MM.1S (cell line): ENCODE data around the gene GCG.

Source experiments
- CTCF ChIP-seq: fragments of 300-600 bp; sonication (generic); IDR thresholded peaks from 2 replicates; pipeline ENCODE4 v1.5.1; 2016; ENCODE audit warnings: antibody characterized with exemption, low read length, mixed read lengths
- EZH2 ChIP-seq: fragments of 300-600 bp; sonication (generic); optimal IDR thresholded peaks from 2 replicates; pipeline ENCODE3; 2017; ENCODE audit warnings: low read depth, mild to moderate bottlenecking, antibody characterized with exemption, low read length, mixed read lengths

GRCh38 chr2:162199913-162200312 is 47.9 kb upstream of the GCG start:
- no peak for TF ChIP-seq CTCF
- no peak for TF ChIP-seq EZH2
